ENCODE measurements around the gene CYP3A7.
"Not testable (repeated sequence)": the region's sequence is repeated elsewhere in the genome, so short reads cannot be mapped to it uniquely, and the experiment has no call there.

The CYP3A7 gene

GRCh38 chr7:99740573-99741440 lies 5.8 kb upstream of the CYP3A7 start:
- no peak for DNase-seq

- DNase-seq = no peak
Observed at GRCh38 chr7:99739699-99740572, 4.9 kb upstream of the CYP3A7 start.

GRCh38 chr7:99737726-99738125 lies 2.7 kb upstream of the CYP3A7 start:
- DNase-seq = no peak

- not testable (repeated sequence) for DNase-seq
Observed at GRCh38 chr7:99736667-99737066, 1.7 kb upstream of the CYP3A7 start.

- no peak for DNase-seq
Observed at GRCh38 chr7:99733448-99733847, 1.5 kb downstream of the CYP3A7 start.

GRCh38 chr7:99733003-99733402 lies 2.0 kb downstream of the CYP3A7 start:
- DNase-seq = no peak

GRCh38 chr7:99731638-99732374 lies 3.2 kb downstream of the CYP3A7 start:
- DNase-seq = no peak

- no peak for DNase-seq
Observed at GRCh38 chr7:99730992-99731391, 4.0 kb downstream of the CYP3A7 start.

GRCh38 chr7:99730238-99730810 lies 4.7 kb downstream of the CYP3A7 start:
- DNase-seq = no peak

GRCh38 chr7:99729486-99730237 lies 5.3 kb downstream of the CYP3A7 start:
- DNase-seq = no peak

GRCh38 chr7:99728615-99729014 lies 6.4 kb downstream of the CYP3A7 start:
- DNase-seq = no peak

GRCh38 chr7:99723201-99723600 lies 11.8 kb downstream of the CYP3A7 start:
- DNase-seq = not testable (repeated sequence)

GRCh38 chr7:99720800-99721595 lies 14.0 kb downstream of the CYP3A7 start:
- DNase-seq = peak in 1 of 2 experiments; percentile 0

- no peak for DNase-seq
Observed at GRCh38 chr7:99719996-99720769, 14.8 kb downstream of the CYP3A7 start.

- no peak for DNase-seq
Observed at GRCh38 chr7:99713995-99714570, 20.9 kb downstream of the CYP3A7 start.

- DNase-seq = no peak
Observed at GRCh38 chr7:99709838-99710578, 25.0 kb downstream of the CYP3A7 start.

GRCh38 chr7:99709260-99709659 lies 25.7 kb downstream of the CYP3A7 start:
- no peak for DNase-seq

- DNase-seq = no peak
Observed at GRCh38 chr7:99707096-99707495, 27.9 kb downstream of the CYP3A7 start.

GRCh38 chr7:99699946-99700345 lies 35.0 kb downstream of the CYP3A7 start:
- DNase-seq = no peak

Measured in stimulated activated CD4-positive, alpha-beta T cell treated with anti-CD3 and anti-CD28 coated beads, Interleukin-4, amount 100 ng/mL, for 4 hours (primary cell).